ENCODE measurements around the gene RBM38.

Gene RBM38

DNA sequence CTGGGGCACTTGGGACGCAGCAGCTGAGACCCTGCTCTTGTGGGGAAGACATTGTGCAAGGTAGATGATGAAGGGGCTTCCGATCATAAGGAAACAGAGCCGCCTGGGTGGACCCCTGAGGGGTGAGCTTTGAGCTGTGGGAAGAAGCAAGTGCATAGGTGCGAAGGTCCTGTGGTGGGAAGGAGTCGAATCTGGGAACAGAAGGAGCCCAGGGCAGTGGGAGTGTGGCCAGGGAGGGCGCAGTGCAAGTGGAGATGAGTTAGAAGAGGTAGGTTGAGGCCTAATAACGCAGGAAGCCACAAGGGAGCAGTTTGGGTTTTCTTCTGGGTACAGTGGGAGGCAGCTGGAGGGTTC lies 10.3 kb downstream of the RBM38 start:
- TF ChIP-seq, protein P1, sequence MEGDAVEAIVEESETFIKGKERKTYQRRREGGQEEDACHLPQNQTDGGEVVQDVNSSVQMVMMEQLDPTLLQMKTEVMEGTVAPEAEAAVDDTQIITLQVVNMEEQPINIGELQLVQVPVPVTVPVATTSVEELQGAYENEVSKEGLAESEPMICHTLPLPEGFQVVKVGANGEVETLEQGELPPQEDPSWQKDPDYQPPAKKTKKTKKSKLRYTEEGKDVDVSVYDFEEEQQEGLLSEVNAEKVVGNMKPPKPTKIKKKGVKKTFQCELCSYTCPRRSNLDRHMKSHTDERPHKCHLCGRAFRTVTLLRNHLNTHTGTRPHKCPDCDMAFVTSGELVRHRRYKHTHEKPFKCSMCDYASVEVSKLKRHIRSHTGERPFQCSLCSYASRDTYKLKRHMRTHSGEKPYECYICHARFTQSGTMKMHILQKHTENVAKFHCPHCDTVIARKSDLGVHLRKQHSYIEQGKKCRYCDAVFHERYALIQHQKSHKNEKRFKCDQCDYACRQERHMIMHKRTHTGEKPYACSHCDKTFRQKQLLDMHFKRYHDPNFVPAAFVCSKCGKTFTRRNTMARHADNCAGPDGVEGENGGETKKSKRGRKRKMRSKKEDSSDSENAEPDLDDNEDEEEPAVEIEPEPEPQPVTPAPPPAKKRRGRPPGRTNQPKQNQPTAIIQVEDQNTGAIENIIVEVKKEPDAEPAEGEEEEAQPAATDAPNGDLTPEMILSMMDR (IDR thresholded peaks at IDR 0.05): no peak

DNA sequence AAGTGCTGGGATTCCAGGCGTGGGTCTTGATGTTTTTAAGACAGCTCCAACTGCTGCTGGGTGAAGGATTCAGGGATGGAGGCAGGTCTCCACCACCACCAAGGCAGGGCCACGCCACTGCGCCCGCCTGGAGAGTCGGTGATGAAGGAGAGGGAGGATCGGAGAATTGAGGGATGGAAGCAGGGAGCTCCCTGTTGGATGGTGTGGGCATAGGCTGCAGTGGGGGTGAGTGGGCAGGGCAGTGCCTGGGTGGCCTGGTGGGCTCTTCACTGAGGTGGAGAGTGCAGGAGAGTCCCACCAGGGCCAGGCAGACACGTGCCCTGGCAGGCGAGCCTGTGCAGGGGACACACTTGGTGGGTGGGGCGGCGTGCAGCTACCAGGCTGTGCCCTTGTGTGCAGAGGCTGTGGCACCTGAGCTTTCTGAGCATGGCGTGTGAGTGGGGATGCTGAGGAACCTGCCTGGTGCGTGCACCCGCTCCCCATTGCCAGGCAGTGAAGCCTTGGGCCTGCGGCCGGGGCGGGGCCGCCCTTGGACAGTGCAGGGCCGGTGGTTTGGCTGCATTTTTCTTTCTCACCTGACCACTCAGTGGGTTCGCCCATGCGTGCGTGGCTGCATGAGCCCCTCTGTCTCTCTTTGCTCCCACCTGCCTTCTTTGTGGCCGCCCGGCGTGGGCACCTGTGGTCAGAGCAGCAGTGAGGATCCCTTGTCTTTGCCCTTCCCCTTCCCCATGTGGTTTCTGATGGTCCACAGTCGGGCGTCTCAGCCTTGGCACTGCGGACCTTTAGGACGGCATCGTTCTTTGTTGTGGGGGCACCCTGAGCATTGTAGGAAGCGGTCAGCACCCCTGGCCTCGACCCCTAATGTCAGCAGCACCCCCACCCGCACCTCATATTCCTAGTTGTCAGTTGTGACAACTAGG lies 11.3 kb downstream of the RBM38 start:
- TF ChIP-seq, protein P1 (IDR thresholded peaks at IDR 0.05): no peak

GRCh38 chr20:57403216-57403615 lies 12.0 kb downstream of the RBM38 start:
- TF ChIP-seq, protein P1 (IDR thresholded peaks at IDR 0.05): no peak

GRCh38 chr20:57404006-57404405 lies 12.8 kb downstream of the RBM38 start:
- TF ChIP-seq, protein P1 (IDR thresholded peaks at IDR 0.05): no peak

DNA sequence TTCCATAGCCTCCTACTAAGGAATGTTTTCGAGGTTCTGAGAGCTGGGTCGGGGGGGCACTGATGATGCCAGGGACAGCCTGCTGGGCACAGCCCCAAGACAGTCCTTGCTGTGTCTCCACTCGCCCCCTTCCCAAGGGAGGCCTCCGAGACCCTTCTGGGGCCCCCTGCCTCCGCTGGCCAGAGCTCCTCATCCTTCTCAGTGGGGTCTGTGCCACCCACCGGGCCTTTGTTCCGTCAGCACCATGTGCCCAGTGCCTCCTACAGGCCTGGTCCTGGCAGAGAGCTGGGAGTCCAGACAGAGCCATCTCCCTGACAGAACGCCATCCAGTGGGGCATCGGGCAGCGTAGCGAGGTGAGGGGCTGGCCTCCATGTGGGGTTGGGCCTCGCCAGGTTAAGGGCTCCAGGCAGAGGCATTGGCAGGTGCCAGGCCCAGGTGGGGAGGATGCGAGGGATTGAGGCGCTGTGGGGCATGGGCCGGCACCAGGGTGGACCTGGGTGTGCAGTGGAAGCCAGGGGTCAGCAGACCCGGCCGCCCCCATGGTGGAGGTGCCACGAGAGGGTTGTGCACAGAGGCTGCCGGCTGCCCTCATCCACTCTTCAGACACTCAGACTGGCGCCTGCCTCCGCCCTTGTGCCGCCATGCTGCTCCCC lies 13.3 kb downstream of the RBM38 start:
- TF ChIP-seq, protein P1 (IDR thresholded peaks at IDR 0.05): no peak

DNA sequence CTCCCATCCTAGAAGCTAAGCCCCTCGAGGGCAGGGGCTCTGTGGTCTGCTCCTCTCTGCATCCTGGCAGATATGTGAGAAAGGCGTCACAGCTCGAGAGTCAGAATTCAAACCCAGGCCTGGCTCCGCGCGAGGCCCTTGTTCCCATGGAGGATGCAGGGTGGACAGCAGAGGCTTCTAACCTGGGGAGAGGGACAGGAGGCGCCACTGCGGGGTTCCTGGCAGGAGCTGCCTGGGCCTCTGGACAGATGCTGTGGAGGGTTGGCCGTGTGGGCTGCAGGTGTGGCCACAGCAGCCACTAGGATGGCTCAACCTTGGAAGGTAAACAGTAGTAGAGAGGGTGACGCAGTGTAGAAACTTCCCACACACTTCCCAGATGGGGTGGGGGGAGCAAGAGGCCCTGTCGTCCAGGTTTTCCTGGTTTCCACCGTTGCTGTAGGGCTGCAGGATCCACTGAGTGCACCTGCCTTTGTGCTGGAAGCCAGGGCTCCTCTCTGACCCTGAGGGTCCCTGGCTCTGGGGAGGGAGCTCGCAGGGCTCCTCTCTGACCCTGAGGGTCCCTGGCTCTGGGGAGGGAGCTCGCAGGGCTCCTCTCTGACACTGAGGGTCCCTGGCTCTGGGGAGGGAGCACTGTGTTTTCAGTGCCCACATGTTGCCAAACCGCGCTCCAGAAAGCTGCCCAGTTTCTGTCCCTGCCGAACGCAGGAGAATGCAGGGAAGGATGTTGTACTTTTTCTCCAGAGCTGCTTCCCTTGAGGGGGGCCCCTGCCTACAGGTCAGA lies 14.2 kb downstream of the RBM38 start:
- TF ChIP-seq, protein P1 (IDR thresholded peaks at IDR 0.05): no peak

GRCh38 chr20:57407541-57407956 lies 16.4 kb downstream of the RBM38 start:
- TF ChIP-seq, protein P1 (IDR thresholded peaks at IDR 0.05): no peak
